Neutrophil (primary cell): ENCODE results near the gene BNIP1.
"Not testable (repeated sequence)": the region's sequence is repeated elsewhere in the genome, so short reads cannot be mapped to it uniquely, and the experiment has no call there.

ENCODE experiments used
- H3K27ac ChIP-seq: fragments of 200-600 bp; sonication (generic); 2 replicates; pipeline ENCODE4 v1.5.1; 2016; ENCODE audit warnings: mild to moderate bottlenecking, moderate library complexity
- H3K27me3 ChIP-seq: fragments of 200-600 bp; sonication (generic); 2 replicates; pipeline ENCODE4 v1.6.0; 2016; ENCODE audit warnings: mild to moderate bottlenecking
- H3K36me3 ChIP-seq: fragments of 200-600 bp; sonication (generic); 2 replicates; pipeline ENCODE4 v1.5.1; 2017
- H3K4me1 ChIP-seq, 2 experiments: fragments of 200-600 bp in 1 of 2; sonication (generic) in 1 of 2; 1 replicate in 1 of 2; 2 replicates in 1 of 2; pipeline versions ENCODE4 v1.5.1 to v1.6.1; 2013 to 2016; ENCODE audit warnings: low read depth in 1 of 2, low read length in 1 of 2, mild to moderate bottlenecking in 1 of 2, moderate library complexity in 1 of 2; ENCODE audit not compliant: control insufficient read depth in 1 of 2, insufficient read depth in 1 of 2
- H3K4me3 ChIP-seq, 2 experiments: fragments of 200-600 bp in 1 of 2; sonication (generic) in 1 of 2; 1 replicate in 1 of 2; 2 replicates in 1 of 2; pipeline ENCODE4 v1.5.1; 2013 to 2016; ENCODE audit warnings: low read depth in 1 of 2, low read length in 1 of 2, mild to moderate bottlenecking in 1 of 2, moderate library complexity in 1 of 2
- H3K9me3 ChIP-seq: fragments of 200-600 bp; sonication (generic); 2 replicates; pipeline ENCODE4 v1.5.1; 2016
- CTCF ChIP-seq: fragments of 200-600 bp; sonication (generic); IDR thresholded peaks from 2 replicates; pipeline ENCODE4 v1.5.1; 2016; ENCODE audit warnings: antibody characterized with exemption

The BNIP1 gene

GRCh38 chr5:173139631-173140030, 4.7 kb upstream of the BNIP1 start:
- Histone ChIP-seq H3K36me3 (peaks cover 7% of the 10 kb centered on the region), H3K27ac (no peak overlapping the region), H3K27me3 (no peaks in the 10 kb centered on the region), H3K4me1 (peaks cover 0 to 7% of the 10 kb centered on the region in 2 experiments), H3K4me3 (no peak overlapping the region), H3K9me3 (no peaks in the 10 kb centered on the region)
- no peak for TF ChIP-seq CTCF

GRCh38 chr5:173140769-173141168, 3.6 kb upstream of the BNIP1 start:
- Histone ChIP-seq H3K27me3 (no peaks in the 10 kb centered on the region), H3K27ac (no peak overlapping the region), H3K4me3 (no peak overlapping the region), H3K4me1 (peaks cover 4 to 12% of the 10 kb centered on the region in 2 experiments), H3K9me3 (no peaks in the 10 kb centered on the region), H3K36me3 (peaks cover 2% of the 10 kb centered on the region)
- TF ChIP-seq CTCF: no peak

GRCh38 chr5:173143567-173143966, 764 bp upstream of the BNIP1 start:
- Histone ChIP-seq H3K4me3 (no peak overlapping the region), H3K4me1 (peaks cover 4 to 10% of the 10 kb centered on the region in 2 experiments), H3K36me3 (no peaks in the 10 kb centered on the region), H3K27me3 (no peaks in the 10 kb centered on the region), H3K27ac (no peak overlapping the region), H3K9me3 (no peaks in the 10 kb centered on the region)
- TF ChIP-seq CTCF: no peak

- Histone ChIP-seq H3K9me3 (no peaks in the 10 kb centered on the region), H3K4me1 (peaks cover 4 to 8% of the 10 kb centered on the region in 2 experiments), H3K27me3 (no peaks in the 10 kb centered on the region), H3K27ac (no peak overlapping the region), H3K4me3 (no peak overlapping the region), H3K36me3 (no peaks in the 10 kb centered on the region)
- TF ChIP-seq CTCF: no peak
Measured at GRCh38 chr5:173148354-173148753, 4.0 kb downstream of the BNIP1 start.

- H3K36me3 ChIP-seq: peaks cover 6% of the 10 kb centered on the region
- no peaks in the 10 kb centered on the region for H3K9me3 ChIP-seq
- no peaks in the 10 kb centered on the region for H3K27me3 ChIP-seq
- no peaks in the 10 kb centered on the region for H3K4me1 ChIP-seq
- no peak overlapping the region for H3K4me3 ChIP-seq
- no peak overlapping the region for H3K27ac ChIP-seq
- TF ChIP-seq CTCF: no peak
Measured at GRCh38 chr5:173152547-173152946, 8.2 kb downstream of the BNIP1 start.

- no peak for TF ChIP-seq CTCF
- H3K27me3 ChIP-seq: no peaks in the 10 kb centered on the region
- H3K4me1 ChIP-seq: no peaks in the 10 kb centered on the region
- H3K36me3 ChIP-seq: peaks cover 6% of the 10 kb centered on the region
- H3K4me3 ChIP-seq: no peak overlapping the region
- no peaks in the 10 kb centered on the region for H3K9me3 ChIP-seq
- no peak overlapping the region for H3K27ac ChIP-seq
Measured at GRCh38 chr5:173153842-173154241, 9.5 kb downstream of the BNIP1 start.

- H3K27ac ChIP-seq, H3K36me3 ChIP-seq, H3K9me3 ChIP-seq: not testable (repeated sequence)
Measured at GRCh38 chr5:173154619-173155018, 10.3 kb downstream of the BNIP1 start.

More at GRCh38 chr5:173154619-173155018, 10.3 kb downstream of the BNIP1 start:
- not testable (repeated sequence) for H3K4me3 ChIP-seq, H3K27me3 ChIP-seq, H3K4me1 ChIP-seq
